ENCODE results near the gene GCLC. TPM values are rescaled to one million over a fixed set of nuclear protein-coding genes. Genes with fewer than 3 reads are reported as not detected.

The GCLC gene
- polyA plus RNA-seq, 1 donor (not counting 4 experiments of a cell fraction or from before 2014, with no cell fraction given) = 73.2 TPM

DNA sequence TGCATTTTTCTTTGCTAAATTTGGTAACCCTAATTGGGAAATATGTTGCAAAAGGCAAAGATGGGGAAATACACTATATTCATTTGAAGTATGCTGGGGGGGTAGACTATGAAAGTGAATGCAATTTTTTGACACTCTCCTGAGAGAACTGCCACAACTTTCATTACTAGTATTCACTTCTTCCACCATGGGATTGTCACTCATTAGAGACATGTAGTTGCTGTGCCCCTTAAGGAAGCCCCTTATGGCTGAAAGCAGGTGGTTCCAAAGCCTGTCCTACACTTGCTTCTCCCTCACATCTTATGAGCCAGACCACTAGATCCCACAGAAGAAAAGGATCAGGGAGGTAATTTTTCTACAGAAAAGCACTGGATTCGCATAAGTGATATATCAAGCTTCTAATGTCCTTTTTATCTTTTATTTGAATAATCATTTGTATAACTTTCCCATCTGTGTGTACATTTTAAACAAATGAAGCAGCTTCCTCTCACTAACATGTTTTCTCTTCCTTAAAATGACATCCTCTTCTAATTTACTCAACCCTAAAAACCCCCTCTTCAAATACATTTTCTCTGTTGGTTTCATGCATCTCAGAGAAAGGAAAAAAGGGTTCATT lies 83.8 kb downstream of the GCLC start:
- Histone ChIP-seq H3K27me3 (ENCODE audit: control insufficient read depth, extremely low read depth, insufficient read depth, low read length) (no peaks in the 10 kb centered on the region), H3K9me3 (ENCODE audit: control insufficient read depth, low read depth, low read length) (no peaks in the 10 kb centered on the region), H3K79me2 (ENCODE audit: control insufficient read depth, insufficient read depth, low read length) (no peaks in the 10 kb centered on the region), H2AFZ (ENCODE audit: control insufficient read depth, low read length) (no peak overlapping the region), H3K4me1 (ENCODE audit: control insufficient read depth, extremely low read depth, insufficient read depth, low read length) (peaks cover 14% of the 10 kb centered on the region), H3K9me1 (ENCODE audit: control insufficient read depth, extremely low read depth, insufficient read depth, low read length) (no peaks in the 10 kb centered on the region), H3K27ac (ENCODE audit: control insufficient read depth, insufficient read depth, low read length) (no peak overlapping the region), H3K4me2 (ENCODE audit: control insufficient read depth, extremely low read depth, insufficient read depth, low read depth, low read length) (no peak overlapping the region), H3K9ac (ENCODE audit: control insufficient read depth, extremely low read depth, insufficient read depth, low read length) (no peak overlapping the region), H3K4me3 (ENCODE audit: control insufficient read depth in 2 of 3, extremely low read depth in 1 of 3, insufficient read depth in 2 of 3, low read depth in 1 of 3, low read length in 3 of 3) (no peak overlapping the region), H3K36me3 (ENCODE audit: control insufficient read depth in 2 of 2, extremely low read depth in 1 of 2, insufficient read depth in 2 of 2, low read length in 2 of 2) (no peaks in the 10 kb centered on the region), H4K20me1 (ENCODE audit: control insufficient read depth, extremely low read depth, insufficient read depth, low read length) (no peaks in the 10 kb centered on the region)
- FAIRE-seq (no peak), DNase-seq (ENCODE audit: low read depth, low spot score) (no peak)
- dilution Hi-C loops (cut with MboI; ENCODE audit: extremely low pct_ligation_motif_present, low sequenced_read_pairs) = no loop called here
- TF ChIP-seq, protein P1, sequence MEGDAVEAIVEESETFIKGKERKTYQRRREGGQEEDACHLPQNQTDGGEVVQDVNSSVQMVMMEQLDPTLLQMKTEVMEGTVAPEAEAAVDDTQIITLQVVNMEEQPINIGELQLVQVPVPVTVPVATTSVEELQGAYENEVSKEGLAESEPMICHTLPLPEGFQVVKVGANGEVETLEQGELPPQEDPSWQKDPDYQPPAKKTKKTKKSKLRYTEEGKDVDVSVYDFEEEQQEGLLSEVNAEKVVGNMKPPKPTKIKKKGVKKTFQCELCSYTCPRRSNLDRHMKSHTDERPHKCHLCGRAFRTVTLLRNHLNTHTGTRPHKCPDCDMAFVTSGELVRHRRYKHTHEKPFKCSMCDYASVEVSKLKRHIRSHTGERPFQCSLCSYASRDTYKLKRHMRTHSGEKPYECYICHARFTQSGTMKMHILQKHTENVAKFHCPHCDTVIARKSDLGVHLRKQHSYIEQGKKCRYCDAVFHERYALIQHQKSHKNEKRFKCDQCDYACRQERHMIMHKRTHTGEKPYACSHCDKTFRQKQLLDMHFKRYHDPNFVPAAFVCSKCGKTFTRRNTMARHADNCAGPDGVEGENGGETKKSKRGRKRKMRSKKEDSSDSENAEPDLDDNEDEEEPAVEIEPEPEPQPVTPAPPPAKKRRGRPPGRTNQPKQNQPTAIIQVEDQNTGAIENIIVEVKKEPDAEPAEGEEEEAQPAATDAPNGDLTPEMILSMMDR (optimal IDR thresholded peaks at IDR 0.05 in 1 of 3, IDR thresholded peaks at IDR 0.05 in 1 of 3, conservative IDR thresholded peaks at IDR 0.05 in 1 of 3; ENCODE audit: extremely low read depth in 1 of 3, insufficient read depth in 2 of 3, low read length in 3 of 3) = no peak
- TF ChIP-seq EZH2 (IDR thresholded peaks at IDR 0.05; ENCODE audit: low read length) = no peak

GRCh38 chr6:53458105-53458866 lies 86.6 kb downstream of the GCLC start:
- Histone ChIP-seq H3K9me1 (ENCODE audit: control insufficient read depth, extremely low read depth, insufficient read depth, low read length) (no peaks in the 10 kb centered on the region), H3K27me3 (ENCODE audit: control insufficient read depth, extremely low read depth, insufficient read depth, low read length) (no peaks in the 10 kb centered on the region), H3K79me2 (ENCODE audit: control insufficient read depth, insufficient read depth, low read length) (no peaks in the 10 kb centered on the region), H3K4me1 (ENCODE audit: control insufficient read depth, extremely low read depth, insufficient read depth, low read length) (no peaks in the 10 kb centered on the region), H2AFZ (ENCODE audit: control insufficient read depth, low read length) (no peak overlapping the region), H3K36me3 (ENCODE audit: control insufficient read depth in 2 of 2, extremely low read depth in 1 of 2, insufficient read depth in 2 of 2, low read length in 2 of 2) (no peaks in the 10 kb centered on the region), H3K4me2 (ENCODE audit: control insufficient read depth, extremely low read depth, insufficient read depth, low read depth, low read length) (no peak overlapping the region), H3K27ac (ENCODE audit: control insufficient read depth, insufficient read depth, low read length) (no peak overlapping the region), H3K9ac (ENCODE audit: control insufficient read depth, extremely low read depth, insufficient read depth, low read length) (no peak overlapping the region), H3K4me3 (ENCODE audit: control insufficient read depth in 2 of 3, extremely low read depth in 1 of 3, insufficient read depth in 2 of 3, low read depth in 1 of 3, low read length in 3 of 3) (no peak overlapping the region), H3K9me3 (ENCODE audit: control insufficient read depth, low read depth, low read length) (no peaks in the 10 kb centered on the region), H4K20me1 (ENCODE audit: control insufficient read depth, extremely low read depth, insufficient read depth, low read length) (no peaks in the 10 kb centered on the region)
- FAIRE-seq = no peak
- dilution Hi-C loops (cut with MboI; ENCODE audit: extremely low pct_ligation_motif_present, low sequenced_read_pairs) = no loop called here
- TF ChIP-seq, protein P1 (optimal IDR thresholded peaks at IDR 0.05 in 1 of 3, IDR thresholded peaks at IDR 0.05 in 1 of 3, conservative IDR thresholded peaks at IDR 0.05 in 1 of 3; ENCODE audit: extremely low read depth in 1 of 3, insufficient read depth in 2 of 3, low read length in 3 of 3) = no peak
- no peak for TF ChIP-seq EZH2 (IDR thresholded peaks at IDR 0.05; ENCODE audit: low read length)
- no peak for DNase-seq (ENCODE audit: low read depth, low spot score)
